ENCODE measurements around the gene RASGRP4. TPM values are rescaled to one million over a fixed set of nuclear protein-coding genes. Genes with fewer than 3 reads are reported as not detected.
"Not testable (repeated sequence)": the region's sequence is repeated elsewhere in the genome, so short reads cannot be mapped to it uniquely, and the experiment has no call there.

The RASGRP4 gene
- total RNA-seq, 1 donor from 2014 or later, result not detected

DNA sequence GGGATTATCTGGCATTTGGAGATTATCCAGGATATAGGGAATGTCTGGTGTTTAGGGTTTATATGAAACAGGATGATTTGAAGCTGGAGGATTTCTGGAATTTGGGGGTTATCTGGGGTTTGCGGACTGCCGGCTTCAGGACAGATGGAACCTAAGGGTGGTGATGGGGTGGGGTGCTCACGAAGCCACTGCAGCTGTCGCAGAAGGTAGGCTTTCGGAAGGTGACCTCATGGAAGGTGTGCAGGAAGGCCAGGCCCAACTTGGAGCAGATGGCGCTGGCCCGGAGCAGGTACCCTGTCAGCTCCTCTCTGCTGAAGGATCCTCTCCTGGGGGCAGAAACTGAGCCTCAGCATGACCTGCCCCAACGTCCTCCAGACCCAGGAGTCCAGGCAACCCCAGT is 13.5 kb downstream of the RASGRP4 start:
- Mint-ChIP-seq H3K27ac (ENCODE audit: unreplicated experiment) (no peak overlapping the region), H3K27me3 (ENCODE audit: low read depth, unreplicated experiment) (peaks cover 20% of the 10 kb centered on the region), H3K4me1 (ENCODE audit: low read depth, unreplicated experiment) (peaks cover 3% of the 10 kb centered on the region), H3K9me3 (ENCODE audit: unreplicated experiment) (peaks cover 6% of the 10 kb centered on the region), H3K36me3 (ENCODE audit: low read depth, unreplicated experiment) (peaks cover 8% of the 10 kb centered on the region), H3K4me3 (ENCODE audit: unreplicated experiment) (no peak overlapping the region)
- Histone ChIP-seq H3K27ac (ENCODE audit: low read depth, low read length) (no peak overlapping the region), H3K4me2 (ENCODE audit: low read length) (no peak overlapping the region), H4K20me1 (ENCODE audit: insufficient read depth, low read length) (no peaks in the 10 kb centered on the region), H3K9me3 (ENCODE audit: insufficient read depth, low read depth, low read length) (no peaks in the 10 kb centered on the region), H3K36me3 (ENCODE audit: insufficient read depth, low read length) (no peaks in the 10 kb centered on the region), H2AFZ (ENCODE audit: low read depth, low read length) (no peak overlapping the region), H3K79me2 (ENCODE audit: insufficient read depth, low read length) (no peaks in the 10 kb centered on the region), H3K4me1 (ENCODE audit: insufficient read depth, low read length) (no peaks in the 10 kb centered on the region), H3K9ac (ENCODE audit: low read length) (no peak overlapping the region), H3K4me3 (ENCODE audit: insufficient read depth, low read depth, low read length) (no peak overlapping the region), H3K27me3 (ENCODE audit: insufficient read depth, low read length) (peaks cover 1% of the 10 kb centered on the region)
- TF ChIP-seq, protein P1, sequence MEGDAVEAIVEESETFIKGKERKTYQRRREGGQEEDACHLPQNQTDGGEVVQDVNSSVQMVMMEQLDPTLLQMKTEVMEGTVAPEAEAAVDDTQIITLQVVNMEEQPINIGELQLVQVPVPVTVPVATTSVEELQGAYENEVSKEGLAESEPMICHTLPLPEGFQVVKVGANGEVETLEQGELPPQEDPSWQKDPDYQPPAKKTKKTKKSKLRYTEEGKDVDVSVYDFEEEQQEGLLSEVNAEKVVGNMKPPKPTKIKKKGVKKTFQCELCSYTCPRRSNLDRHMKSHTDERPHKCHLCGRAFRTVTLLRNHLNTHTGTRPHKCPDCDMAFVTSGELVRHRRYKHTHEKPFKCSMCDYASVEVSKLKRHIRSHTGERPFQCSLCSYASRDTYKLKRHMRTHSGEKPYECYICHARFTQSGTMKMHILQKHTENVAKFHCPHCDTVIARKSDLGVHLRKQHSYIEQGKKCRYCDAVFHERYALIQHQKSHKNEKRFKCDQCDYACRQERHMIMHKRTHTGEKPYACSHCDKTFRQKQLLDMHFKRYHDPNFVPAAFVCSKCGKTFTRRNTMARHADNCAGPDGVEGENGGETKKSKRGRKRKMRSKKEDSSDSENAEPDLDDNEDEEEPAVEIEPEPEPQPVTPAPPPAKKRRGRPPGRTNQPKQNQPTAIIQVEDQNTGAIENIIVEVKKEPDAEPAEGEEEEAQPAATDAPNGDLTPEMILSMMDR (IDR thresholded peaks at IDR 0.05; ENCODE audit: insufficient read depth, low read depth, low read length), result no peak
- TF ChIP-seq EZH2 (IDR thresholded peaks at IDR 0.05; ENCODE audit: insufficient read depth, low read length), result no peak
- FAIRE-seq (no peak), DNase-seq (ENCODE audit: low read depth) (no peak)

DNA sequence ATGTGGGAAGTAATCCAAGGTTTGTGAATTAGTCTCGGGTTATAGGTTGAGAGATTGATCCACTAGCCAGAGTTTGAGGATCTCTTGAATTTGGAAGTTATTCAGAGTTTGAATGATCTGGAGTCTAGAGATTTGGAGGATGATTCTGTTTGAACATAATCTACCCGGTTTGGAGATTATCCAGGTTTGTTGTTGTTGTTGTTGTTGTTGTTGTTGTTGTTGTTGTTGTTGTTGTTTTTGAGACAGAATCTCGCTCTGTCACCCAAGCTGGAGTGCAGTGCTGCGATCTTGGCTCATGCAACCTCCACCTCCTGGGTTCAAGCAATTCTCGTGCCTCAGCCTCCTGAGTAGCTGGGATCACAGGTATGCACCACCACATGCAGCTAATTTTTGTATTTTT is 14.1 kb downstream of the RASGRP4 start:
- not testable (repeated sequence) for H3K9ac ChIP-seq (ENCODE audit: low read length); H3K27me3 ChIP-seq (ENCODE audit: insufficient read depth, low read length); H3K4me2 ChIP-seq (ENCODE audit: low read length); H3K9me3 Mint-ChIP-seq (ENCODE audit: unreplicated experiment); FAIRE-seq; H3K4me3 Mint-ChIP-seq (ENCODE audit: unreplicated experiment); H2AFZ ChIP-seq (ENCODE audit: low read depth, low read length); H3K9me3 ChIP-seq (ENCODE audit: insufficient read depth, low read depth, low read length); H3K4me1 Mint-ChIP-seq (ENCODE audit: low read depth, unreplicated experiment); H3K27ac Mint-ChIP-seq (ENCODE audit: unreplicated experiment); H3K79me2 ChIP-seq (ENCODE audit: insufficient read depth, low read length); DNase-seq (ENCODE audit: low read depth); H3K4me3 ChIP-seq (ENCODE audit: insufficient read depth, low read depth, low read length); H4K20me1 ChIP-seq (ENCODE audit: insufficient read depth, low read length); H3K36me3 ChIP-seq (ENCODE audit: insufficient read depth, low read length); H3K27ac ChIP-seq (ENCODE audit: low read depth, low read length); H3K4me1 ChIP-seq (ENCODE audit: insufficient read depth, low read length)
- H3K36me3 Mint-ChIP-seq (ENCODE audit: low read depth, unreplicated experiment), result peaks cover 11% of the 10 kb centered on the region
- peaks cover 14% of the 10 kb centered on the region for H3K27me3 Mint-ChIP-seq (ENCODE audit: low read depth, unreplicated experiment)

DNA sequence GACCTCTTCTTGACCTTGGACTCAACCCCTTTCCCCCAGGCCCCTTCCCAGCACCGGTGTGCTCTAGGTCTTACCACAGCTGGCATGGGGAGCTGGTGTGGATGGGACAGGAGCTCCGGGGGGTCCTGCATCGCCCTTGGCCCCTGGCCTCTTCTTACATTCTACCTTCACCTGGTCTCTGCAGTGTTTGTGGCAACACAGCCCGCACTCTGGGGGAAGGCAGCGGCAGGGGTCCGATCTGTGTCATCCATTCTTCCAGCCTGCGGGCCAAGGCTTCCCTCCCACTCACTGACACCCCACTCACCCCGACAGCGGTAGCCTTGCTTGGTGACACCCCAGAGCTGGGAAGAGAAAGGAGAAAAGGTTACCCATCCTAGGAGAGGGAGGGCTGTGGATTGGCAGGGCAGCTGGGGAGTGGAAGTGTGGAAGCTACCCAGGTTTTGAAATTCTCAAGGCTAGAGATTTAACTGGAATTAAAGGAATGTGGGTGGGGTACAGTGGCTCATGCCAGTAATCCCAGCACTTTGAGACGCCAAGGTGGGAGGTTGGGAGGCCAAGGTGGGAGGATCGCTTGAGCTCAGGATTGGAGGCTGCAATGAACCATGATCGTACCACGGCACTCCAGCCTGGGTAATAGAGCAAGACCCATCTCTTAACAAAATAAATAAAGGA is 14.8 kb downstream of the RASGRP4 start:
- Histone ChIP-seq H4K20me1 (ENCODE audit: insufficient read depth, low read length) (no peaks in the 10 kb centered on the region), H3K27ac (ENCODE audit: low read depth, low read length) (no peak overlapping the region), H3K36me3 (ENCODE audit: insufficient read depth, low read length) (no peaks in the 10 kb centered on the region), H3K9me3 (ENCODE audit: insufficient read depth, low read depth, low read length) (no peaks in the 10 kb centered on the region), H3K9ac (ENCODE audit: low read length) (no peak overlapping the region), H3K4me1 (ENCODE audit: insufficient read depth, low read length) (no peaks in the 10 kb centered on the region), H3K27me3 (ENCODE audit: insufficient read depth, low read length) (no peaks in the 10 kb centered on the region), H3K4me3 (ENCODE audit: insufficient read depth, low read depth, low read length) (no peak overlapping the region), H2AFZ (ENCODE audit: low read depth, low read length) (no peak overlapping the region), H3K79me2 (ENCODE audit: insufficient read depth, low read length) (no peaks in the 10 kb centered on the region), H3K4me2 (ENCODE audit: low read length) (no peak overlapping the region)
- H3K36me3 Mint-ChIP-seq (ENCODE audit: low read depth, unreplicated experiment), result peaks cover 11% of the 10 kb centered on the region
- H3K4me3 Mint-ChIP-seq (ENCODE audit: unreplicated experiment), result no peak overlapping the region
- H3K27me3 Mint-ChIP-seq (ENCODE audit: low read depth, unreplicated experiment), result peaks cover 9% of the 10 kb centered on the region
- H3K27ac Mint-ChIP-seq (ENCODE audit: unreplicated experiment), result no peak overlapping the region
- peaks cover 6% of the 10 kb centered on the region for H3K9me3 Mint-ChIP-seq (ENCODE audit: unreplicated experiment)
- DNase-seq (ENCODE audit: low read depth), result no peak
- H3K4me1 Mint-ChIP-seq (ENCODE audit: low read depth, unreplicated experiment), result peaks cover 3% of the 10 kb centered on the region
- no peak for TF ChIP-seq EZH2 (IDR thresholded peaks at IDR 0.05; ENCODE audit: insufficient read depth, low read length)
- TF ChIP-seq, protein P1 (IDR thresholded peaks at IDR 0.05; ENCODE audit: insufficient read depth, low read depth, low read length), result no peak
- no peak for FAIRE-seq

DNA sequence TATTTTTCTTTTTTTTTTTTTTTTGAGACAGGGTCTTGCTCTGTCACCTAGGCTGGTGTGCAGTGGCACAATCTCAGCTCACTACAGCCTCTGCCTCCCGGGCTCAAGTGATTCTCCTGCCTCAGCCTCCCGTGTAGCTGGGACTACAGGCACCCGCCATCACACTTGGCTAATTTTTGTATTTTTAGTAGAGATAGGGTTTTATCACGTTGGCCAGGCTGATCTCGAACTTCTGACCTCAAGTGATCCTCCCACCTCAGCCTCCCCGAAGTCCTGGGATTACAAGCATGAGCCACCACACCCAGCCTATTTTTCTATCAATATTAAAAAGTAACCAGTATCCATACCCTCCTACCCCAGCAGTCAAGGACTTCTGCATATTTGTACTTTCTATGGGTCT is 15.6 kb downstream of the RASGRP4 start:
- H3K9ac ChIP-seq (ENCODE audit: low read length); H2AFZ ChIP-seq (ENCODE audit: low read depth, low read length); H3K4me3 Mint-ChIP-seq (ENCODE audit: unreplicated experiment); FAIRE-seq; H3K27me3 Mint-ChIP-seq (ENCODE audit: low read depth, unreplicated experiment); H3K4me1 ChIP-seq (ENCODE audit: insufficient read depth, low read length); H3K9me3 ChIP-seq (ENCODE audit: insufficient read depth, low read depth, low read length); H3K4me2 ChIP-seq (ENCODE audit: low read length); DNase-seq (ENCODE audit: low read depth); H3K27ac ChIP-seq (ENCODE audit: low read depth, low read length); H4K20me1 ChIP-seq (ENCODE audit: insufficient read depth, low read length); H3K9me3 Mint-ChIP-seq (ENCODE audit: unreplicated experiment); H3K27ac Mint-ChIP-seq (ENCODE audit: unreplicated experiment); H3K4me1 Mint-ChIP-seq (ENCODE audit: low read depth, unreplicated experiment); H3K79me2 ChIP-seq (ENCODE audit: insufficient read depth, low read length); H3K27me3 ChIP-seq (ENCODE audit: insufficient read depth, low read length); H3K4me3 ChIP-seq (ENCODE audit: insufficient read depth, low read depth, low read length); H3K36me3 ChIP-seq (ENCODE audit: insufficient read depth, low read length): not testable (repeated sequence)
- peaks cover 12% of the 10 kb centered on the region for H3K36me3 Mint-ChIP-seq (ENCODE audit: low read depth, unreplicated experiment)
